Activated B cell treated with CpG ODN at 0.5 μM for 24 hours (primary cell): Measurements from ENCODE around the gene BCL2L15. TPM values are rescaled to one million over a fixed set of nuclear protein-coding genes. Genes with fewer than 3 reads are reported as not detected.

ENCODE experiments used
- ATAC-seq: fragments of 200-7000 bp; cut with Tn5 transposase; one replicate; pipeline ENCODE4 v1.10.0; 2021; ENCODE audit warnings: low read depth, mild to moderate bottlenecking, moderate library complexity
- CTCF ChIA-PET: fragments of 350-600 bp; sonication (Branson Sonifier 250); formaldehyde crosslinking; loops from one replicate; lab custom pipeline; 2021; ENCODE audit warnings: antibody characterized with exemption; lab: Charles Lee
- POLR2A ChIA-PET: fragments of 350-600 bp; sonication (Branson Sonifier 250); formaldehyde crosslinking; loops from one replicate; lab custom pipeline; 2021; ENCODE audit warnings: antibody characterized with exemption; lab: Charles Lee
- DNase-seq: peaks from one replicate; pipeline ENCODE4 v3.0.0; 2022
- H3K27ac Mint-ChIP-seq: one replicate; pipeline ENCODE4 v1.8.0; 2020; ENCODE audit warnings: mixed read lengths
- H3K27me3 Mint-ChIP-seq: one replicate; pipeline ENCODE4 v1.8.0; 2021; ENCODE audit warnings: mixed read lengths
- H3K36me3 Mint-ChIP-seq: one replicate; pipeline ENCODE4 v1.8.0; 2021; ENCODE audit warnings: low read depth, mixed read lengths
- H3K4me1 Mint-ChIP-seq: one replicate; pipeline ENCODE4 v1.8.0; 2021; ENCODE audit warnings: mixed read lengths
- H3K4me3 Mint-ChIP-seq: one replicate; pipeline ENCODE4 v1.8.0; 2020; ENCODE audit warnings: mild to moderate bottlenecking, mixed read lengths
- H3K9me3 Mint-ChIP-seq: one replicate; pipeline ENCODE4 v1.8.0; 2020; ENCODE audit warnings: mixed read lengths
- CTCF ChIP-seq: fragments of 200-600 bp; IDR thresholded peaks from one replicate; pipeline ENCODE4 v1.8.0; 2022; ENCODE audit warnings: antibody characterized with exemption, mild to moderate bottlenecking
- intact Hi-C: fragments of 100-400 bp; cut with micrococcal nuclease; formaldehyde crosslinking; loops from one replicate; pipeline ENCODE4 v1.15.1; 2024
- total RNA-seq: library from RNA; stranded (reverse); gene quantifications from 2 replicates; pipeline ENCODE4 v1.2.3, GENCODE V29; 2022

The BCL2L15 gene
- total RNA-seq, 1 donor from 2014 or later: 3.7 TPM

- ChIA-PET POLR2A (interaction anchor here (1.3 to 1.8 kb wide), 2 partner anchors 70 to 95 kb away, joined by 3 to 8 read pairs; partner anchors contain the start of genes AP4B1 and HIPK1), CTCF (interaction anchor here (1.2 to 4.6 kb wide), 9 partner anchors 21 to 129 kb away, joined by 3 to 42 read pairs (median 8); partner anchors contain the start of genes AP4B1, DCLRE1B and HIPK1)
- peaks cover 46% of the 10 kb centered on the region for H3K36me3 Mint-ChIP-seq
- no peak overlapping the region for H3K27ac Mint-ChIP-seq
- peaks cover 2% of the 10 kb centered on the region for H3K4me1 Mint-ChIP-seq
- no peak overlapping the region for H3K4me3 Mint-ChIP-seq
- no peak for TF ChIP-seq CTCF
- H3K9me3 Mint-ChIP-seq: no peaks in the 10 kb centered on the region
- DNase-seq: no peak
- intact Hi-C loops: loop anchor here (1.0 to 5.0 kb wide), 8 partner anchors 22 to 448 kb away; partner anchors contain the start of genes DCLRE1B, HIPK1 and RSBN1
- no peak for ATAC-seq
- no peaks in the 10 kb centered on the region for H3K27me3 Mint-ChIP-seq
These were observed 52.7 kb downstream of the BCL2L15 start for GRCh38 chr1:113834716-113835115.

Other genes starting within 250 kb of the BCL2L15 start
- gene PHTF1, start 128.1 kb downstream of the BCL2L15 start, total RNA-seq: 19.2 and 25.0 TPM in 2 replicates
- gene RSBN1, start 75.1 kb downstream of the BCL2L15 start, total RNA-seq: 26.4 and 29.1 TPM in 2 replicates
- 25.5 and 26.1 TPM in 2 replicates for gene PTPN22, start 15.9 kb downstream of the BCL2L15 start, total RNA-seq
- 48.5 and 69.9 TPM in 2 replicates for gene AP4B1, start 17.2 kb upstream of the BCL2L15 start, total RNA-seq
- 5.4 and 6.0 TPM in 2 replicates for gene DCLRE1B, start 17.7 kb upstream of the BCL2L15 start, total RNA-seq
- 38.0 and 39.0 TPM in 2 replicates for gene HIPK1, start 41.7 kb upstream of the BCL2L15 start, total RNA-seq
- 0.27 and 0.29 TPM in 2 replicates for gene OLFML3, start 91.9 kb upstream of the BCL2L15 start, total RNA-seq